Psoas muscle (tissue), 8 donors: ENCODE results near the gene CACNA1E. TPM values are rescaled to one million over a fixed set of nuclear protein-coding genes. Genes with fewer than 3 reads are reported as not detected.
"Not testable (repeated sequence)": the region's sequence is repeated elsewhere in the genome, so short reads cannot be mapped to it uniquely, and the experiment has no call there.

Experiments used
- ATAC-seq, 4 donors: fragments of 200-7000 bp; cut with Tn5 transposase; one replicate each; pipeline ENCODE4 v1.9.1; 2020; ENCODE audit warnings: moderate library complexity in 3 of 4, mild to moderate bottlenecking in 2 of 4
- DNase-seq, 2 donors: peaks; one replicate each; pipeline ENCODE4 v3.0.0-alpha.2; 2020
- H3K27ac ChIP-seq: fragments of 200-600 bp; one replicate; pipeline ENCODE4 v1.8.0; 2022
- H3K27me3 ChIP-seq, 3 donors: fragments of 200-600 bp in 1 of 3; one replicate each; pipeline versions ENCODE4 v1.6.1 to v1.8.0; 2013 to 2022; ENCODE audit warnings: low read length in 2 of 3, mild to moderate bottlenecking in 2 of 3, moderate library complexity in 1 of 3; ENCODE audit not compliant: insufficient read depth in 3 of 3
- H3K36me3 ChIP-seq, 2 donors: fragments of 200-600 bp in 1 of 2; one replicate each; pipeline versions ENCODE4 v1.6.1 to v1.8.0; 2013 to 2022; ENCODE audit warnings: low read depth in 1 of 2, mild to moderate bottlenecking in 1 of 2, moderate library complexity in 1 of 2; ENCODE audit not compliant: insufficient read depth in 1 of 2
- H3K4me1 ChIP-seq: fragments of 200-600 bp; one replicate; pipeline ENCODE4 v1.8.0; 2022
- H3K4me3 ChIP-seq: fragments of 200-600 bp; one replicate; pipeline ENCODE4 v1.8.0; 2022; ENCODE audit warnings: mild to moderate bottlenecking
- H3K9me3 ChIP-seq: fragments of 200-600 bp; one replicate; pipeline ENCODE4 v1.8.0; 2022
- CTCF ChIP-seq: fragments of 200-600 bp; IDR thresholded peaks from one replicate; pipeline ENCODE4 v1.8.0; 2022; ENCODE audit warnings: antibody characterized with exemption
- WGBS, 3 donors: extraction: QIAGEN DNeasy Blood & Tissue Kit; methylation state at CpG; one replicate each; pipeline versions ENCODE4 v1.1.6 to v1.1.7; 2013; 5-methylcytosine and 5-hydroxymethylcytosine counted together
- intact Hi-C, 2 donors: fragments of 100-400 bp; cut with DNase I; formaldehyde crosslinking; loops; one replicate each; pipeline versions ENCODE4 v1.11.0 to v1.14.2; 2022
- polyA plus RNA-seq, 3 donors: library from polyadenylated mRNA; stranded (reverse); fragments of 200-250 nt; gene quantifications; one replicate each; pipeline ENCODE4 v1.2.3, GENCODE V29; 2013
- total RNA-seq, 4 donors: library from RNA; stranded (reverse); fragmentation: NEBNext Ultra II Directional in 2 of 4; extraction: Animal tissue kit (Norgen Biotek cat#: 25700) in 2 of 4; gene quantifications; one replicate each; pipeline versions ENCODE4 v1.2.1 to v1.2.4, GENCODE V29; 2021 to 2023
- donor health status: healthy with polysubstance abuse.
- donor health status: DM: no; HTN: no; CAD: no; lungs with moderate emphysema.
- donor health status: Bipolar disorder and iron deficiency.
- donor health status: healthy.
- donor health status: DM: yes; HTN: yes; CAD: no.
- donor health status: DM: no; HTN: no; CAD: no.
- donor health status: DM: no; HTN: no; CAD: no.
- donor health status: DM: yes; HTN: yes; CAD: no.

The CACNA1E gene
- total and polyA plus RNA-seq, 7 donors: 0.03 to 0.06 (median 0.05) TPM; not detected in 3

- no peak for TF ChIP-seq CTCF
- DNase-seq: no peak
- no peaks in the 10 kb centered on the region for H3K36me3 ChIP-seq
- H3K9me3 ChIP-seq: no peaks in the 10 kb centered on the region
- WGBS, 3 donors: 71 to 80% (median 80%) methylated on average over 5 of the region's 5 CpGs
- peaks cover 0 to 3% (median 0%) of the 10 kb centered on the region in 3 donors for H3K27me3 ChIP-seq
- no peak overlapping the region for H3K4me3 ChIP-seq
- intact Hi-C loops: no loop called here
- H3K4me1 ChIP-seq: no peaks in the 10 kb centered on the region
- H3K27ac ChIP-seq: no peak overlapping the region
- no peak for ATAC-seq
Measured at GRCh38 chr1:181846001-181846645, 362.8 kb downstream of the CACNA1E start.

GRCh38 chr1:181846681-181847080 lies 363.4 kb downstream of the CACNA1E start:
- Histone ChIP-seq H3K27ac (no peak overlapping the region), H3K27me3 (peaks cover 0 to 3% (median 0%) of the 10 kb centered on the region in 3 donors), H3K4me3 (no peak overlapping the region), H3K9me3 (no peaks in the 10 kb centered on the region), H3K4me1 (no peaks in the 10 kb centered on the region), H3K36me3 (no peaks in the 10 kb centered on the region)
- ATAC-seq (no peak), DNase-seq (no peak)
- intact Hi-C loops: no loop called here
- no peak for TF ChIP-seq CTCF

GRCh38 chr1:181849071-181849470 lies 365.8 kb downstream of the CACNA1E start:
- H3K4me1 ChIP-seq: no peaks in the 10 kb centered on the region
- no peak overlapping the region for H3K27ac ChIP-seq
- no peak for DNase-seq
- H3K9me3 ChIP-seq: peaks cover 8% of the 10 kb centered on the region
- 26 to 34% (median 30%) methylated on average over 4 of the region's 4 CpGs for WGBS, 3 donors
- H3K4me3 ChIP-seq: no peak overlapping the region
- TF ChIP-seq CTCF: no peak
- intact Hi-C loops: no loop called here
- no peak for ATAC-seq
- no peaks in the 10 kb centered on the region for H3K36me3 ChIP-seq
- H3K27me3 ChIP-seq: peaks cover 0 to 3% (median 0%) of the 10 kb centered on the region in 3 donors

GRCh38 chr1:181854212-181854611 lies 370.9 kb downstream of the CACNA1E start:
- H3K27me3 ChIP-seq, H3K36me3 ChIP-seq, H3K4me1 ChIP-seq, H3K4me3 ChIP-seq, intact Hi-C loops, ATAC-seq, DNase-seq, H3K27ac ChIP-seq: not testable (repeated sequence)
- peaks cover 12% of the 10 kb centered on the region for H3K9me3 ChIP-seq
- WGBS, 3 donors: 62 to 88% (median 88%) methylated on average over 2 of the region's 2 CpGs

- H3K4me3 ChIP-seq: no peak overlapping the region
- TF ChIP-seq CTCF: no peak
- no peak for DNase-seq
- no peak for ATAC-seq
- intact Hi-C loops: no loop called here
- peaks cover 12% of the 10 kb centered on the region for H3K9me3 ChIP-seq
- WGBS, 3 donors: 72 to 77% (median 76%) methylated on average over 1 of the region's 1 CpG
- no peaks in the 10 kb centered on the region for H3K4me1 ChIP-seq
- H3K36me3 ChIP-seq: no peaks in the 10 kb centered on the region
- H3K27me3 ChIP-seq: no peaks in the 10 kb centered on the region
- no peak overlapping the region for H3K27ac ChIP-seq
Measured at GRCh38 chr1:181855380-181855779, 372.1 kb downstream of the CACNA1E start.
